Mesenchymal stem cell (in vitro differentiated cells and primary cell): Measurements from ENCODE around the gene HTR2C.
"Not testable (repeated sequence)": the region's sequence is repeated elsewhere in the genome, so short reads cannot be mapped to it uniquely, and the experiment has no call there.

ENCODE experiments used
- DNase-seq: peaks from one replicate; pipeline ENCODE4 v3.0.0-alpha.2; 2013
- H2AFZ ChIP-seq: one replicate; pipeline ENCODE4 v1.6.1; 2013; ENCODE audit warnings: low read depth, mild to moderate bottlenecking, control low read depth, inconsistent platforms, low read length, moderate library complexity
- H2AK5ac ChIP-seq: 2 replicates; pipeline ENCODE4 v1.6.1; 2013; ENCODE audit warnings: low read length, moderate library complexity, mild to moderate bottlenecking, inconsistent platforms; ENCODE audit not compliant: severe bottlenecking
- H2BK120ac ChIP-seq: one replicate; pipeline ENCODE4 v1.6.1; 2013; ENCODE audit warnings: low read depth, mild to moderate bottlenecking, inconsistent platforms, low read length, moderate library complexity
- H2BK12ac ChIP-seq, 2 experiments: one replicate each; pipeline ENCODE4 v1.6.1; 2013; ENCODE audit warnings: inconsistent platforms in 2 of 2, low read length in 2 of 2, mild to moderate bottlenecking in 2 of 2, moderate library complexity in 2 of 2, control low read depth in 1 of 2
- H2BK15ac ChIP-seq: one replicate; pipeline ENCODE4 v1.6.1; 2013; ENCODE audit warnings: mild to moderate bottlenecking, low read depth, inconsistent platforms; ENCODE audit not compliant: poor library complexity, severe bottlenecking
- H2BK5ac ChIP-seq: 2 replicates; pipeline ENCODE4 v1.6.1; 2013; ENCODE audit warnings: low read depth, mild to moderate bottlenecking, low read length, control low read depth, inconsistent platforms; ENCODE audit not compliant: poor library complexity, severe bottlenecking
- H3K14ac ChIP-seq, 2 experiments: one replicate each; pipeline ENCODE4 v1.6.1; 2013; ENCODE audit warnings: inconsistent platforms in 2 of 2, low read length in 2 of 2, control low read depth in 1 of 2, mild to moderate bottlenecking in 1 of 2, moderate library complexity in 1 of 2
- H3K18ac ChIP-seq, 2 experiments: one replicate each; pipeline ENCODE4 v1.6.1; 2013; ENCODE audit warnings: inconsistent platforms in 2 of 2, low read length in 2 of 2, control low read depth in 1 of 2, low read depth in 1 of 2, mild to moderate bottlenecking in 1 of 2
- H3K23ac ChIP-seq, 2 experiments: one replicate each; pipeline ENCODE4 v1.6.1; 2013; ENCODE audit warnings: inconsistent platforms in 2 of 2, low read length in 2 of 2, mild to moderate bottlenecking in 2 of 2, moderate library complexity in 2 of 2, control low read depth in 1 of 2
- H3K27ac ChIP-seq: 2 replicates; pipeline ENCODE4 v1.5.1; 2013; ENCODE audit warnings: mild to moderate bottlenecking, moderate library complexity, low read length, control low read depth, inconsistent platforms; ENCODE audit not compliant: poor library complexity, severe bottlenecking
- H3K27me3 ChIP-seq, 2 experiments: 2 replicates each; pipeline versions ENCODE4 v1.6.1 to v1.7.0; 2013; ENCODE audit warnings: low read length in 2 of 2, mild to moderate bottlenecking in 2 of 2, moderate library complexity in 2 of 2, control low read depth in 1 of 2, inconsistent platforms in 1 of 2; ENCODE audit not compliant: control insufficient read depth in 1 of 2, insufficient read depth in 1 of 2
- H3K36me3 ChIP-seq, 2 experiments: 2 replicates each; pipeline versions ENCODE4 v1.6.1 to v1.7.0; 2013; ENCODE audit warnings: low read length in 2 of 2, control low read depth in 1 of 2, inconsistent platforms in 1 of 2, low read depth in 1 of 2, mild to moderate bottlenecking in 1 of 2; ENCODE audit not compliant: insufficient read depth in 2 of 2, control insufficient read depth in 1 of 2
- H3K4ac ChIP-seq, 2 experiments: one replicate each; pipeline ENCODE4 v1.6.1; 2013; ENCODE audit warnings: inconsistent platforms in 2 of 2, low read length in 2 of 2, mild to moderate bottlenecking in 2 of 2, moderate library complexity in 2 of 2, control low read depth in 1 of 2, low read depth in 1 of 2
- H3K4me1 ChIP-seq: 2 replicates; pipeline ENCODE4 v1.6.1; 2013; ENCODE audit warnings: low read depth, low read length, control low read depth; ENCODE audit not compliant: control insufficient read depth, insufficient read depth
- H3K4me2 ChIP-seq: 2 replicates; pipeline ENCODE4 v1.6.1; 2013; ENCODE audit warnings: low read length, mild to moderate bottlenecking, inconsistent platforms; ENCODE audit not compliant: poor library complexity, severe bottlenecking
- H3K4me3 ChIP-seq, 2 experiments: 2 replicates each; pipeline versions ENCODE4 v1.5.1 to v1.7.0; 2013; ENCODE audit warnings: low read length in 2 of 2, mild to moderate bottlenecking in 2 of 2, control low read depth in 1 of 2, low read depth in 1 of 2; ENCODE audit not compliant: insufficient read depth in 1 of 2
- H3K79me1 ChIP-seq: replicated peaks from 2 replicates; pipeline ENCODE4 v1.6.1; 2013; ENCODE audit warnings: mild to moderate bottlenecking, control low read depth, low read length, inconsistent platforms; ENCODE audit not compliant: poor library complexity, severe bottlenecking
- H3K9ac ChIP-seq: 2 replicates; pipeline ENCODE4 v1.7.0; 2013; ENCODE audit warnings: mild to moderate bottlenecking, low read length, moderate library complexity
- H3K9me3 ChIP-seq: 2 replicates; pipeline ENCODE4 v1.7.0; 2013; ENCODE audit warnings: mild to moderate bottlenecking, low read length; ENCODE audit not compliant: control insufficient read depth
- H4K8ac ChIP-seq: one replicate; pipeline ENCODE4 v1.6.1; 2013; ENCODE audit warnings: inconsistent platforms, mild to moderate bottlenecking, low read length, moderate library complexity
- H4K91ac ChIP-seq: one replicate; pipeline ENCODE4 v1.6.1; 2013; ENCODE audit warnings: mild to moderate bottlenecking, low read length, inconsistent platforms
- WGBS: methylation state at CpG from one replicate; pipeline ENCODE4 v1.1.7; 2013; ENCODE audit warnings: mixed read lengths; 5-methylcytosine and 5-hydroxymethylcytosine counted together

The HTR2C gene

DNA sequence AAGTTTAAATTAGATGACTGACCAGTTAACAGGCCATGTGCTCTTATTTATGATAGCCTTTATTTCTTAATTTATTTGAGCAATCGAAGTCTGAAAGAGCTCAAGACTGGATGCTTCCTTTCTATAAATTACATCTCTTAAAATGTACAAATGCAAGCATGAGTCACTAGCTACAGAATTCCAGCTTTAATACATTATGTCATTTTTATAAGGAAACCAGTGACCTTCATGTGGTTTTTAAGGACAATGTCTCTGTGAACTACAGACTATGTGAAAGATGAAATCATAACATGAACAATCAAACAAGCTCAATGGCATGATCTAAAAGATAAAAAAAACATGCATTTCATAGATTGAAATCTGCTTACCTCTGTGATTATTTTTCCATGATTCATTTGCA, 15.4 kb downstream of the HTR2C start:
- Histone ChIP-seq H2BK12ac (no peak overlapping the region), H3K27ac (no peak overlapping the region), H3K23ac (no peak overlapping the region), H3K4me3 (no peak overlapping the region), H3K4me2 (no peak overlapping the region), H3K4me1 (no peaks in the 10 kb centered on the region), H2AK5ac (no peak overlapping the region), H2AFZ (no peak overlapping the region), H3K14ac (no peak overlapping the region), H3K36me3 (no peaks in the 10 kb centered on the region), H4K8ac (no peak overlapping the region), H2BK5ac (no peak overlapping the region), H3K4ac (no peak overlapping the region), H3K27me3 (no peaks in the 10 kb centered on the region), H3K9ac (no peak overlapping the region), H3K18ac (no peak overlapping the region), H4K91ac (no peak overlapping the region), H3K79me1 (no peaks in the 10 kb centered on the region), H3K9me3 (no peaks in the 10 kb centered on the region), H2BK15ac (no peak overlapping the region), H2BK120ac (no peak overlapping the region)
- no peak for DNase-seq
- WGBS = no CpG with 5 or more reads among the region's 1 CpG

GRCh38 chrX:114599911-114600310, 16.0 kb downstream of the HTR2C start:
- Histone ChIP-seq H3K27me3 (no peaks in the 10 kb centered on the region), H2BK5ac (no peak overlapping the region), H3K4me2 (no peak overlapping the region), H2AFZ (no peak overlapping the region), H2BK12ac (no peak overlapping the region), H3K27ac (no peak overlapping the region), H4K8ac (no peak overlapping the region), H2BK15ac (no peak overlapping the region), H3K9ac (no peak overlapping the region), H3K14ac (no peak overlapping the region), H2AK5ac (no peak overlapping the region), H3K23ac (no peak overlapping the region), H2BK120ac (no peak overlapping the region), H3K9me3 (no peaks in the 10 kb centered on the region), H3K79me1 (no peaks in the 10 kb centered on the region), H3K18ac (no peak overlapping the region), H3K4ac (no peak overlapping the region), H3K36me3 (no peaks in the 10 kb centered on the region), H3K4me3 (no peak overlapping the region), H3K4me1 (no peaks in the 10 kb centered on the region), H4K91ac (no peak overlapping the region)
- WGBS = no CpG with 5 or more reads among the region's 4 CpGs
- DNase-seq = no peak

- not testable (repeated sequence) for H2BK5ac ChIP-seq, H3K4me3 ChIP-seq, H2BK120ac ChIP-seq, H3K27ac ChIP-seq, H3K18ac ChIP-seq, H3K27me3 ChIP-seq, H3K4me2 ChIP-seq, H3K9me3 ChIP-seq, DNase-seq, H4K91ac ChIP-seq, H2BK12ac ChIP-seq, H2BK15ac ChIP-seq, H3K23ac ChIP-seq, H3K4ac ChIP-seq, H3K9ac ChIP-seq, H2AK5ac ChIP-seq, H2AFZ ChIP-seq, H3K79me1 ChIP-seq, H3K36me3 ChIP-seq, H3K4me1 ChIP-seq, H4K8ac ChIP-seq, H3K14ac ChIP-seq
- 29% methylated on average over 4 of the region's 10 CpGs for WGBS
These were observed 22.7 kb downstream of the HTR2C start for GRCh38 chrX:114606619-114607018.

GRCh38 chrX:114611018-114611619, 27.2 kb downstream of the HTR2C start:
- Histone ChIP-seq H2BK5ac (no peak overlapping the region), H4K91ac (no peak overlapping the region), H3K4me3 (no peak overlapping the region), H2AFZ (no peak overlapping the region), H2BK120ac (no peak overlapping the region), H3K4me1 (no peaks in the 10 kb centered on the region), H3K14ac (no peak overlapping the region), H2AK5ac (no peak overlapping the region), H3K27ac (no peak overlapping the region), H3K36me3 (no peaks in the 10 kb centered on the region), H3K18ac (no peak overlapping the region), H3K4me2 (no peak overlapping the region), H2BK15ac (no peak overlapping the region), H3K27me3 (peaks cover 0 to 8% of the 10 kb centered on the region in 2 experiments), H3K4ac (no peak overlapping the region), H3K79me1 (no peaks in the 10 kb centered on the region), H4K8ac (no peak overlapping the region), H3K9me3 (no peaks in the 10 kb centered on the region), H3K9ac (no peak overlapping the region), H3K23ac (no peak overlapping the region), H2BK12ac (no peak overlapping the region)
- peak; percentile 42 for DNase-seq
- 0% methylated on average over 1 of the region's 11 CpGs for WGBS
